Left ventricle myocardium inferior (tissue), 1 donor: ENCODE measurements around the gene RDH13. TPM values are rescaled to one million over a fixed set of nuclear protein-coding genes. Genes with fewer than 3 reads are reported as not detected.
A peak's percentile ranks its signal among the peaks of the same experiment; 100 is the strongest.
"Not testable (repeated sequence)": the region's sequence is repeated elsewhere in the genome, so short reads cannot be mapped to it uniquely, and the experiment has no call there.

Experiments
- DNase-seq: peaks from one replicate; pipeline ENCODE4 v3.0.0-alpha.2; 2020
- H3K27ac ChIP-seq: fragments of 200-600 bp; replicated peaks from 2 replicates; pipeline ENCODE4 v1.8.0; 2021
- H3K27me3 ChIP-seq: fragments of 200-600 bp; 2 replicates; pipeline ENCODE4 v1.8.0; 2021; ENCODE audit warnings: low read depth
- H3K36me3 ChIP-seq: fragments of 200-600 bp; 2 replicates; pipeline ENCODE4 v1.8.0; 2021
- H3K4me1 ChIP-seq: fragments of 200-600 bp; 2 replicates; pipeline ENCODE4 v1.8.0; 2021
- H3K4me3 ChIP-seq: fragments of 200-600 bp; 2 replicates; pipeline ENCODE4 v1.8.0; 2021; ENCODE audit warnings: mild to moderate bottlenecking, moderate library complexity
- H3K9me3 ChIP-seq: fragments of 200-600 bp; replicated peaks from 2 replicates; pipeline ENCODE4 v1.8.0; 2021
- CTCF ChIP-seq: fragments of 200-600 bp; IDR thresholded peaks from 2 replicates; pipeline ENCODE4 v1.8.0; 2021; ENCODE audit warnings: antibody characterized with exemption, mild to moderate bottlenecking, borderline replicate concordance
- intact Hi-C: fragments of 100-400 bp; cut with micrococcal nuclease; formaldehyde crosslinking; loops from one replicate; pipeline ENCODE4 v1.11.0; 2022
- total RNA-seq: library from RNA; stranded (reverse); fragmentation: NEBNext Ultra II Directional; extraction: Animal tissue kit (Norgen Biotek cat#: 25700); gene quantifications from one replicate; pipeline ENCODE4 v1.2.1, GENCODE V29; 2021
- donor health status: DM: no; HTN: yes; CAD: no; lungs with severe emphysema.

Gene RDH13
- total RNA-seq, 1 donor from 2014 or later, result 53.8 TPM

GRCh38 chr19:55016017-55016416 is 46.9 kb downstream of the RDH13 start:
- H3K27ac ChIP-seq, result no peak overlapping the region
- intact Hi-C loops, result no loop called here
- H3K36me3 ChIP-seq, result no peaks in the 10 kb centered on the region
- H3K27me3 ChIP-seq, result no peaks in the 10 kb centered on the region
- no peak overlapping the region for H3K4me3 ChIP-seq
- TF ChIP-seq CTCF, result no peak
- no peaks in the 10 kb centered on the region for H3K4me1 ChIP-seq
- no peak for DNase-seq
- H3K9me3 ChIP-seq, result no peaks in the 10 kb centered on the region

- intact Hi-C loops, result no loop called here
- Histone ChIP-seq H3K9me3 (no peaks in the 10 kb centered on the region), H3K36me3 (no peaks in the 10 kb centered on the region), H3K4me3 (peak overlapping the region; percentile 28), H3K27me3 (no peaks in the 10 kb centered on the region), H3K27ac (peak overlapping the region; percentile 54), H3K4me1 (no peaks in the 10 kb centered on the region)
- no peak for DNase-seq
- no peak for TF ChIP-seq CTCF
These were observed 47.8 kb downstream of the RDH13 start for GRCh38 chr19:55015126-55015525.

DNA sequence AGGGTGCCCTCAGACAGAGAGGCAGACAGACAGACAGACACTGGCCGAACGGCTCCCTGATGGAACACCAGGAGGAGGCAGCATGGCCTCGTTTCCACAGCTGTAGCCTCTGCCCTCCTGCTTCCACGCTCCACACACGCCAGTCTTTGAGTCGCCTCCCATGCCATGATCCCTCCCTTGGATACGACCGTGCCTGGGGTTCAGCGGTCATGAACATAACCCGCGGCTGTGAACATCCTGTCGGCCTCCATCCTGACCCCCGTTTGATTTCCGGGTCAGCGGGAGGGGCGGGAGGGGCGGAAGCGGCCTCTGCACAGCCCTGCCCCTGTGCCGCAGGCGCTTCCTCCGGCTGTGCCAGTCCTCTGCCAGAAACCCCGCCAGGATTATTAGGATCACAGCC is 48.2 kb downstream of the RDH13 start:
- no peaks in the 10 kb centered on the region for H3K27me3 ChIP-seq
- H3K4me1 ChIP-seq, result no peaks in the 10 kb centered on the region
- intact Hi-C loops, result no loop called here
- no peaks in the 10 kb centered on the region for H3K9me3 ChIP-seq
- no peak for TF ChIP-seq CTCF
- DNase-seq, result peak; percentile 18
- peak overlapping the region; percentile 28 for H3K4me3 ChIP-seq
- H3K36me3 ChIP-seq, result no peaks in the 10 kb centered on the region
- peak overlapping the region; percentile 54 for H3K27ac ChIP-seq

DNA sequence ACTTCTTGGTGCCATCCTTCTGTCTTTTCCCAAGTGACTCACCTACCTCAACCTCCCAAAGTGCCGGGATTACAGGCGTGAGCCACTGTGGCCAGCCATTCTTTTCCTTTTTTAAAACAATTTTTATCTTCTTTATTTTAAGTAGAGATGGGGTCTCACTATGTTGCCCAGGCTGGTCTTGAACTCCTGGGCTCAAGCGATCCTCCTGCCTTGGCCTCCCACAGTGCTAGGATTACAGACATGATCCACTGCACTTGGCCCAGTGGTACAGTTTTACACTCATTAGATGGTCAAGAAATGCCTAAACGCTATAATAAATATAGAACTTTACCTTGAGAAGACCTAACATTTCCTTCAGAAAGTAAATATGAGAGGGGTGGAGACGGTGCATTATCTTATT is 49.4 kb downstream of the RDH13 start:
- no peak overlapping the region for H3K4me3 ChIP-seq
- H3K27ac ChIP-seq, result no peak overlapping the region
- no peaks in the 10 kb centered on the region for H3K9me3 ChIP-seq
- no peak for DNase-seq
- H3K4me1 ChIP-seq, result no peaks in the 10 kb centered on the region
- H3K27me3 ChIP-seq, result no peaks in the 10 kb centered on the region
- H3K36me3 ChIP-seq, result no peaks in the 10 kb centered on the region
- no peak for TF ChIP-seq CTCF
- intact Hi-C loops, result no loop called here

- Histone ChIP-seq H3K4me1 (no peaks in the 10 kb centered on the region), H3K27ac (no peak overlapping the region), H3K4me3 (no peak overlapping the region), H3K9me3 (no peaks in the 10 kb centered on the region), H3K36me3 (no peaks in the 10 kb centered on the region), H3K27me3 (no peaks in the 10 kb centered on the region)
- DNase-seq, result no peak
- no peak for TF ChIP-seq CTCF
- intact Hi-C loops, result no loop called here
These were observed 50.6 kb downstream of the RDH13 start for GRCh38 chr19:55012306-55012705.

GRCh38 chr19:55010561-55010960 is 52.4 kb downstream of the RDH13 start:
- H3K4me3 ChIP-seq, H3K36me3 ChIP-seq, H3K9me3 ChIP-seq, intact Hi-C loops, DNase-seq, H3K4me1 ChIP-seq, H3K27ac ChIP-seq, H3K27me3 ChIP-seq: not testable (repeated sequence)

DNA sequence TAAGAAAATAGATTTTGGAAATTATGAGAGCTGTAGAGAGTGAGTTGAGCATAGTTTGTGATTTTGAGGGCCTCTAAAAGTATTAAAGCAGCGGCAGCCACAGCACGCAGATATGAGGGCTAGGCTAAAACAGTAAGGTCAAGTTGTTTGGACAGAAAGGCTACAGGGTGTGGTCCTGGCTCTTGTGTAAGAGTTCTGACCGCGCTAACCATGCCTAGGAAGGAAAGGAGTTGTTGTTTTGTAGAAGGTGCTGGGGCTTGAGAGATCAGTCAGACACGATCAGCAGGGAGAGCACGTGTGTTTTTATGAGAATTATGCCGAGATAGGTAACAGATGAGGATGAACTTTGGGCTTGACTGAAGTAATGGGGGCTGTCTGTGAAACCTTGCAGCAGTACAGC is 54.2 kb downstream of the RDH13 start:
- DNase-seq, H3K27ac ChIP-seq, H3K4me1 ChIP-seq, H3K36me3 ChIP-seq, intact Hi-C loops, H3K4me3 ChIP-seq: not testable (repeated sequence)
- Histone ChIP-seq H3K9me3 (peaks cover 14% of the 10 kb centered on the region), H3K27me3 (peaks cover 16% of the 10 kb centered on the region)

- peaks cover 22% of the 10 kb centered on the region for H3K27me3 ChIP-seq
- H3K36me3 ChIP-seq, H3K4me3 ChIP-seq, DNase-seq, H3K27ac ChIP-seq, H3K4me1 ChIP-seq, intact Hi-C loops: not testable (repeated sequence)
- H3K9me3 ChIP-seq, result peaks cover 14% of the 10 kb centered on the region
These were observed 54.8 kb downstream of the RDH13 start for GRCh38 chr19:55008189-55008588.

GRCh38 chr19:55007537-55007936 is 55.4 kb downstream of the RDH13 start:
- intact Hi-C loops, H3K4me3 ChIP-seq, H3K4me1 ChIP-seq, H3K27ac ChIP-seq, H3K36me3 ChIP-seq, DNase-seq: not testable (repeated sequence)
- Histone ChIP-seq H3K27me3 (peaks cover 27% of the 10 kb centered on the region), H3K9me3 (peaks cover 14% of the 10 kb centered on the region)
